Endothelial cell of umbilical vein (primary cell): ENCODE results near the gene CAPN2. TPM values are rescaled to one million over a fixed set of nuclear protein-coding genes. Genes with fewer than 3 reads are reported as not detected.

Source experiments
- BruUV-seq: library from RNA; stranded (reverse); fragments of 400-500 nt; replicated peaks from 2 replicates; lab custom pipeline; 2021; lab: Mats Ljungman, UMichigan
- CTCF ChIA-PET: fragments of 300-600, 350-600 bp; sonication (Branson Sonifier 250); formaldehyde crosslinking; loops from one replicate; lab custom pipeline; 2021; ENCODE audit warnings: antibody characterized with exemption, inconsistent platforms; lab: Charles Lee
- POLR2A ChIA-PET: fragments of 300-600, 350-600 bp; sonication (Branson Sonifier 250); formaldehyde crosslinking; loops from one replicate; lab custom pipeline; 2021; ENCODE audit warnings: antibody characterized with exemption, inconsistent platforms; lab: Charles Lee
- DNase-seq: peaks from one replicate; pipeline ENCODE4 v3.0.0-alpha.2; 2011; ENCODE audit warnings: low read depth, low spot score
- FAIRE-seq: peaks from 2 replicates; lab custom pipeline; 2011; peaks lifted over from hg19 to GRCh38; lab: Jason Lieb, UNC
- H2AFZ ChIP-seq: 2 replicates; pipeline ENCODE4 v1.6.0; 2012; ENCODE audit warnings: low read depth, low read length, control low read depth, inconsistent platforms
- H3K27ac ChIP-seq: 2 replicates; pipeline ENCODE4 v1.5.1; 2011; ENCODE audit warnings: low read depth, mild to moderate bottlenecking, control low read depth, low read length, moderate library complexity; ENCODE audit not compliant: insufficient read depth
- H3K27me3 ChIP-seq, 2 experiments: 2 replicates each; pipeline versions ENCODE4 v1.6.0 to v1.6.1; 2011; ENCODE audit warnings: low read length in 2 of 2, mixed read lengths in 1 of 2; ENCODE audit not compliant: control insufficient read depth in 2 of 2, insufficient read depth in 2 of 2
- H3K36me3 ChIP-seq, 2 experiments: 2 replicates in 1 of 2; 3 replicates in 1 of 2; pipeline ENCODE4 v1.5.1; 2011; ENCODE audit warnings: low read length in 2 of 2, mild to moderate bottlenecking in 1 of 2, moderate library complexity in 1 of 2; ENCODE audit not compliant: control insufficient read depth in 2 of 2, insufficient read depth in 2 of 2; ENCODE audit errors: extremely low read depth in 1 of 2
- H3K4me1 ChIP-seq: 3 replicates; pipeline ENCODE4 v1.5.1; 2011; ENCODE audit warnings: mild to moderate bottlenecking, low read length; ENCODE audit not compliant: control insufficient read depth, insufficient read depth; ENCODE audit errors: extremely low read depth
- H3K4me2 ChIP-seq: 2 replicates; pipeline ENCODE4 v1.6.1; 2011; ENCODE audit warnings: low read length, control low read depth, mixed read lengths; ENCODE audit not compliant: insufficient read depth
- H3K4me3 ChIP-seq, 3 experiments: fragments of 200-600 bp in 1 of 3; sonication (generic), shearing (Covaris generic) in 1 of 3; replicated peaks in 1 of 3; 2 replicates each; pipeline ENCODE4 v1.5.1; 2011 to 2016; ENCODE audit warnings: control low read depth in 3 of 3, low read length in 3 of 3, mild to moderate bottlenecking in 2 of 3, inconsistent platforms in 1 of 3, low read depth in 1 of 3, moderate library complexity in 1 of 3; ENCODE audit not compliant: insufficient read depth in 1 of 3
- H3K79me2 ChIP-seq: 2 replicates; pipeline ENCODE4 v1.6.0; 2012; ENCODE audit warnings: low read length, inconsistent platforms; ENCODE audit not compliant: control insufficient read depth, insufficient read depth
- H3K9ac ChIP-seq: replicated peaks from 2 replicates; pipeline ENCODE3; 2011; ENCODE audit warnings: low read length, control low read depth; ENCODE audit not compliant: insufficient read depth; ENCODE audit errors: extremely low read depth
- H3K9me1 ChIP-seq: replicated peaks from 3 replicates; pipeline ENCODE4 v1.6.0; 2011; ENCODE audit warnings: mild to moderate bottlenecking, low read length; ENCODE audit not compliant: control insufficient read depth, insufficient read depth; ENCODE audit errors: extremely low read depth
- H3K9me3 ChIP-seq: replicated peaks from 2 replicates; pipeline ENCODE4 v1.5.1; 2012; ENCODE audit warnings: low read length, inconsistent platforms; ENCODE audit not compliant: control insufficient read depth, insufficient read depth
- H4K20me1 ChIP-seq: replicated peaks from 2 replicates; pipeline ENCODE3; 2011; ENCODE audit warnings: mild to moderate bottlenecking, low read length; ENCODE audit not compliant: control insufficient read depth, insufficient read depth; ENCODE audit errors: extremely low read depth
- FOS ChIP-seq: IDR thresholded peaks from 2 replicates; pipeline ENCODE4 v1.6.1; 2011; ENCODE audit warnings: mild to moderate bottlenecking, low read length, moderate library complexity, borderline replicate concordance; ENCODE audit not compliant: insufficient read depth
- JUN ChIP-seq: IDR thresholded peaks from 2 replicates; pipeline ENCODE4 v1.6.1; 2011; ENCODE audit warnings: borderline replicate concordance, low read depth; ENCODE audit not compliant: insufficient read length, insufficient read depth
- MAX ChIP-seq: IDR thresholded peaks from 2 replicates; pipeline ENCODE4 v1.6.1; 2011; ENCODE audit not compliant: insufficient read depth, insufficient read length
- MYC ChIP-seq: IDR thresholded peaks from one replicate; pipeline ENCODE4 v1.6.1; 2011; ENCODE audit warnings: mild to moderate bottlenecking, low read depth, low read length
- dilution Hi-C: fragments of 300-500 bp; cut with MboI; formaldehyde crosslinking; loops from one replicate; pipeline ENCODE4 v1.15.0; 2019; ENCODE audit warnings: low sequenced_read_pairs; ENCODE audit not compliant: extremely low pct_ligation_motif_present
- intact Hi-C: fragments of 100-400 bp; cut with micrococcal nuclease; formaldehyde crosslinking; loops from one replicate; pipeline ENCODE4 v1.10.0; 2022
- polyA plus RNA-seq, 4 experiments: library from polyadenylated mRNA; depleted of rRNA in 3 of 4; stranded (reverse) in 3 of 4; unstranded in 1 of 4; fragments of >200 nt; gene quantifications; 2 replicates each; pipeline versions ENCODE4 v1.2.1 to v1.2.3, GENCODE V29; 2011 to 2012; ENCODE audit warnings: missing spikeins in 1 of 4
- total RNA-seq: library from RNA; stranded (reverse); gene quantifications from 2 replicates; pipeline ENCODE4 v1.2.3, GENCODE V29; 2021

Gene CAPN2
- total and polyA plus RNA-seq, 2 donors (not counting 3 experiments of a cell fraction or from before 2014, with no cell fraction given), result 110 to 420 TPM

- no TSS peak for BruUV-seq
- Histone ChIP-seq H3K9me1 (no peaks in the 10 kb centered on the region), H3K36me3 (no peaks in the 10 kb centered on the region), H4K20me1 (no peaks in the 10 kb centered on the region), H3K27ac (no peak overlapping the region), H2AFZ (no peak overlapping the region), H3K9ac (no peak overlapping the region), H3K4me3 (no peak overlapping the region), H3K79me2 (no peaks in the 10 kb centered on the region), H3K9me3 (no peaks in the 10 kb centered on the region), H3K27me3 (no peaks in the 10 kb centered on the region), H3K4me1 (peaks cover 2% of the 10 kb centered on the region), H3K4me2 (no peak overlapping the region)
- ChIA-PET POLR2A (no interaction called here), CTCF (interaction anchor here (1.1 to 3.0 kb wide), 5 partner anchors 23 to 561 kb away, joined by 3 to 20 read pairs (median 4); no protein-coding TSS in a partner anchor)
- DNase-seq, result no peak
- TF ChIP-seq MAX (no peak), JUN (no peak), FOS (no peak)
- FAIRE-seq, result no peak
- intact Hi-C loops, result no loop called here
- dilution Hi-C loops, result no loop called here
Observed at GRCh38 chr1:223695014-223695548, 17.3 kb upstream of the CAPN2 start.

DNA sequence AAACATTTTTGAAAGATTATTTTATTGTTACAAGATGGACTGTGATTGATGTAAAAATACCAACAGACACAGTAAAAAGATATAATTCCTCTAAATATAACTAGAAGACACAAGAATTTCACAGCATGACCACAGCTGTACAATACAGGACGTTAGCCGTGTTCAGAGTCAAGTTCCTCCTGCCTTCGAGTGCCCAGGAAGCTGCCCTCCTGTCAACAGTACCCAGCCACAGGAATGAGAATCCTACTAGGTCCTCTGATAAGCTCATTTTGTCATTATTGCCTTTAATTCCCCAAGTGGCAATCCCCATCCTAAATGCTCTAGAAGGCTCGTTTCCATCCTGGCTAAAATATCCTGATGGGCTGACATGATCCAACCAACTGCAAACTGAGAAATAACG is 16.4 kb upstream of the CAPN2 start:
- H2AFZ ChIP-seq, result no peak overlapping the region
- POLR2A ChIA-PET, result no interaction called here
- no peaks in the 10 kb centered on the region for H3K9me1 ChIP-seq
- CTCF ChIA-PET, result interaction anchor here (0.7 to 3.0 kb wide), 9 partner anchors 12 to 761 kb away, joined by 3 to 20 read pairs (median 4); no protein-coding TSS in a partner anchor
- no TSS peak for BruUV-seq
- DNase-seq (no peak), FAIRE-seq (no peak)
- H3K27me3 ChIP-seq, result no peaks in the 10 kb centered on the region
- dilution Hi-C loops, result no loop called here
- no peaks in the 10 kb centered on the region for H3K79me2 ChIP-seq
- intact Hi-C loops, result no loop called here
- peaks cover 10% of the 10 kb centered on the region for H3K4me1 ChIP-seq
- H3K36me3 ChIP-seq, result no peaks in the 10 kb centered on the region
- no peak overlapping the region for H3K4me3 ChIP-seq
- H3K4me2 ChIP-seq, result no peak overlapping the region
- no peaks in the 10 kb centered on the region for H4K20me1 ChIP-seq
- no peak overlapping the region for H3K27ac ChIP-seq
- TF ChIP-seq MYC, result no peak
- no peak overlapping the region for H3K9ac ChIP-seq
- H3K9me3 ChIP-seq, result no peaks in the 10 kb centered on the region
